NCI-H345 (cell line): ENCODE data around the gene MCUB.

ENCODE experiments used
- DNase-seq: peaks from one replicate; lab custom pipeline; 2025; lab: John Stamatoyannopoulos, UW

MCUB gene

DNA sequence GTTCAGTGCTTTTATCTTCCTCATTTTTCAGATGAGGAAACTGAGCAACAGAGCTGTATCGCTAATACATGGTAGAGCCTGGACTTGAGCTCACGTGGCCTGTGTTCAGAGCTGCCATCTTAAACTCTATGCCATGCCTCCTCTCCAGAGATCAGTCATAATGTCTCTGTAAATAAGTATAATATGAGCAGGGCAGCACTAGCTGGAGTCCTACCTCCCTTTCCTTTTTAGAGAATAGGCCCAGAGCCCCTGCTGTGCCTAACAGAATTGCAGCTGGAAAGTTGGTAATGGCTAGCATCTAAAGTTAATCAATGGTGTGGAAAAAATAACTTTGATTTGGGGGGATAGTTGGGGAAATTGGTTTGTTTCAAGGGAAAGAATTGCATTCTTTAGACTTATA is 122.8 kb downstream of the MCUB start:
- no peak for DNase-seq

DNA sequence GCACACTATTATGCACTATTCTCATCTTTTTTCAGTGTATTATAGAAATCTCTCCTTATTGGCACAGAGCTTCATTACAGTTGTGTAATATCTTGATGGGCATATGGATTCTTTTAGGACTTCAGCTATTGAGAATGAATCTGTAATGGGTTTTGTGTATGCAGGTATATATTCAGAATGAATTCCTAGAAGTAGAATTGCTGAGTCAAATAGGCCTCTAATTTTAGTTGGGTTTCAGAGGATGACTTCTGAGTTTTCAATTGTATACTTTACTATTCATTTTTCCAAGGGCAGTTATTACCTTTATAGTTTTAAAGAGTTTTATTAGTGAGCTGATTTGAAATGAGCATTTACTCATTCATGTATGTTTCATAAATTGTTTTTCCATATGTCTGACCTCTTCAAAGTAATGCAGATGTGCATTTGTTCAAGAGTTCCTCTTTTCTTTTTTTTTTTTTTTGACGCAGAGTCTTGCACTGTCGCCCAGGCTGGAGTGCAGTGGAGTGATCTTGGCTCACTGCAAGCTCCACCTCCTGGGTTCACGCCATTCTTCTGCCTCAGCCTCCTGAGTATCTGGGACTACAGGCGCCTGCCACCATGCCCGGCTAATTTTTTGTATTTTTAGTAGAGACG is 123.7 kb downstream of the MCUB start:
- no peak for DNase-seq

DNA sequence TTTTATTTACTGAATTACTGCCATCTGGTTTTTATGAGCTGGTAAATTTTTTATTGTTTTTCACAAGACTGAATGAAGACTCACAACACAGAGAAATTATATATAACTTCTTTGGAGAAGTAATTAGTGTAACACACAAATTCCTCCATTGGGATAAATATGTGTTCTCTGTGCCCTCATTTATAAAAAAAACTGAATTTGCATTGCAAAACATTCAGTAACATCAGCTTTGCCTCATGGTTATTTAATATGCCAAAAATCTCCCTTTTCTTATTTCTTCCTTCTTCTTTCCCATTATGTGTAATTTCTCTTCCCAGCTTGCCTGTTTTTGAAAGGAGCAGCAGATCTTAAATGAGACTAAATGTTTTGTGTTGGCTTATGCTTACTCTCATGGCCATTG is 124.7 kb downstream of the MCUB start:
- no peak for DNase-seq

DNA sequence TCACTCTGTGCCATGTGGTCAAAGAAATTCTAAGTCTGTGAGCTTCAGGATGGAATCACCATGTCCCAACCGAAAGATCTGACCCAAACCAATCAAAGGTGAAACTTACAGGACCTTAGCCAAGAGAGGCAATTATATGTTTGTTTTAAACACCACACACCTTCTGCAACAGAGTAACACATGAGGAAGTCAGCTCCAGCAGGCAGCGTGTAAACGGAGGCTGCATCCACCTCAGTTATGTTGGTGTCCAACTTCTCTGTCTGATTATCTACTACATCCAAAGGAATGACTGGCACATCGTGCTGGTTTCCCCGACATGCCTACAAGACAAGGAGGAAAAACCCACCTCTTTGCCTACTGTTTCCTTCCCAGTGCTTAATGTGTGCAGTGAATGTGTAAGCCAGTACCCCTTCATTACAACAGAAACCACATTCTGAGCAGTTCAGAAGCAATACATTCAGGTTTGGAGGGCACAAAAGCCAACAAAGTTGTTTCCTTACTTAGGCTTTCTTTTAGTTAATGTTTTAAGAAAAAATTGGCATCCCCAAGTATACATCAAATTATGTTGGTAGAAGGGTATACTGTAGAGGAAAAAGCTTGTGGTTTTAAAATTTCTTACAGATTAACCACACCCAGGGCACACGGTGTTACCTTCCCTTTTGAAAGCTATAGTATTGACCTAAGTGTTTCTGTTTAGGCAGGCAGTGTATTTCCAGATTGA is 130.8 kb downstream of the MCUB start:
- no peak for DNase-seq

DNA sequence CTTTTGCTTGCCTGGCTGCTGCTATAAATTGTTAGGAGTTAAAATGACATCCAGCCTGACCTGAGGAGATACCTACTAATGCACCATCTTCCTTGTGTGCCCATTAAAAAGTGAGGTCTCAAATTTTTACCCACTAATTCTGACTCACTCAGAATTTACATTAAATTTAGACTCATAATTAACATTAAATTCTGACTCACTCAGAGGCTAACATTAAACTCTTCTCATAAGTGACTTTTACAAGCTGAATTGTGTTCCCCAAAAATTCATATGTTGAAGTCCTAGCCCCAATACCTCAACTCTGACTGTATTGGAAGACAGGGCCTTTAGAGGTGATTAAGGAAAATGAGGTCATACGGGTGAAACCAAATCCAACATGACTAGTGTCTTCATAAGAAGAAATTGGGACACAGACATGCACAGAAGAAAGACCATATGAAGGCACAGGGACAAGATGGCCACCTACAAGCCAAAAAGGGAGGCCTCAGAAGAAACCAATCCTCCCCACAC is 131.4 kb downstream of the MCUB start:
- DNase-seq = no peak

DNA sequence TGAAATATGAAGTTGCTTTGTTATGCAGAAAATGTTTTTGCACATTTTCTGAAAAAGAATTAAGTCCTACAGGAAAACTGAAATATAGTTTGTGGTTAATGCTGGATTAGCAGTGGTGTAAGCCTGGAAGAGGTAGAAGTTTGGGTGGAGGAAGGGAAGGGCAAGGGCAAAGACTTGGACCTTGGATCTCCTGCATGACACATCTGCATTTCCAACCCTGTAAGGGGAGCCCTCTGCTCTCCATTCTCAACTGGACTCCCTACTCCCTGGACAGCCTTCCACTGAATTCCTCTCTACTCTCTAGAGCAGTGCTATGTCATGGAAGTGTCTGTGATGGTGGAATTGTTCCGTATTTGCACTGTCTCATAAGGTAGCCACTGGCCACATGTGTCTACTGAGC is 138.6 kb downstream of the MCUB start:
- no peak for DNase-seq

DNA sequence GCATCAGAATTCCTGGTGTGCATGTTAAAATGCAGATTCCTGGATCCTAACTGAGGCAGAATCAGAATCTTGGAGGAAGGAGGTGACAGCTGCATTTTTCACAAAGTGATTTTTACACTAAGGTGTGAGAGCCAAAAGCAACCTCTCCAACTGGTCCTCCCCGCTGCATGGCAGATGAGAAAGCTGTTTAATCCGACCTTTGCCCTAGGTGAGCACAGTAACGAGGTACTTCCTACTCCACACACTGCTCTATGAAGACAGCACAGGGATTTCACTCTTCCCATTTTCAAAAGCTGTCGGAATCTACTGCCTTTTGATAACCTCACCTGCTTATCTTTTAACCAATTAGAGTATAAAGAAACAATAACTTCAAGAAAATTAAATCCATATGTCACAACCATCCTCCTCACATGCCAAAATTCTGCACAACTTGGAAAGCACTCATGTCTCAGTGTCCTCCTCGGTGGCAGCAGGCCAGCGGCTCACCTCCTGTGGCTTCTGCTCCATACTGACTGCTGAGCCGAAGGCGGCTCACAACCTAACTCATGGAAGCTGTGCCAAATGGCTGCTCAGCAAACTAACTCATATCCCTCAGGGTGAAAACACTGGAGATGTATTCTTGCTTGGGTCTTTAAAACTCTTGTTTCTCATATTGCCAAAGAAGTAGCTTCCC is 139.6 kb downstream of the MCUB start:
- no peak for DNase-seq

DNA sequence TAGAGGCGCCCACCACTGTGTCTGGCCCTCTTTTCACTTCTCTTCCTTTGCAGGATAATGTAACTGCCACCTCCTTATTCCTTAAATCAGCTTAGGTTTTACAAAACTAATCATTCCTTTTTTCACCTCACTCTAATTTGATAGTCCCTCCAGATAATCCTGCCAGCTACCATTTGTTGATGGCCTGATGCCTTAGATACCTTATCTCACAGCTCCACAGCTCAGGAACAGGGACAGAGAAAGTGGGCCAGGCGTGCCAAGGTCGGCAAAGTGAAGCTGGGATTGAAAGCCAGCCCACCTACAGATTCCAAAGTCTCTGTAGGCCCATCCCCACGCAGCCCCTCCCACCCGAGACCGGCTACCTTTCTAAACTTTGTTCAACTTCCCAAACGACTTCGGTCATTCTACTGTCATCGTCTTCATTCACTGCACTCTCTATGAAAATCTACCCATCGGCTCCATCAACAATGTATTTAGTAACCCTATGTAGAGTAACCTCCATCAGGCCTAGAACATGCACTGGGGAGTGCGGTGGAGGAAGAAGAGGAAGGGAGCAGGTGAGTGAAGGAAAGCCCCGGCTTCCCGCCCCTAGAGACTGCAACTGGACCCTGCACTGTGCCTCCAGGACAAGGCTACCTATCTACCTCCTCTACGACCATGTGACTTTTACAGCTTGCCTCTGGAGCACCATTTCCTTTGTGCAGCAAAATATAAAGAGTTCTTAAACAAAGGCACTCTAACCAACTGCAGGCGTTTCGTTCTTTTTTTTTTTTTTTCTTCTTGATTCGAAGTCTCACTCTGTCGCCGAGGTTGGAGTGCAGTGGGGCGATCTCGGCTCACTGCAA is 141.7 kb downstream of the MCUB start:
- DNase-seq = no peak

DNA sequence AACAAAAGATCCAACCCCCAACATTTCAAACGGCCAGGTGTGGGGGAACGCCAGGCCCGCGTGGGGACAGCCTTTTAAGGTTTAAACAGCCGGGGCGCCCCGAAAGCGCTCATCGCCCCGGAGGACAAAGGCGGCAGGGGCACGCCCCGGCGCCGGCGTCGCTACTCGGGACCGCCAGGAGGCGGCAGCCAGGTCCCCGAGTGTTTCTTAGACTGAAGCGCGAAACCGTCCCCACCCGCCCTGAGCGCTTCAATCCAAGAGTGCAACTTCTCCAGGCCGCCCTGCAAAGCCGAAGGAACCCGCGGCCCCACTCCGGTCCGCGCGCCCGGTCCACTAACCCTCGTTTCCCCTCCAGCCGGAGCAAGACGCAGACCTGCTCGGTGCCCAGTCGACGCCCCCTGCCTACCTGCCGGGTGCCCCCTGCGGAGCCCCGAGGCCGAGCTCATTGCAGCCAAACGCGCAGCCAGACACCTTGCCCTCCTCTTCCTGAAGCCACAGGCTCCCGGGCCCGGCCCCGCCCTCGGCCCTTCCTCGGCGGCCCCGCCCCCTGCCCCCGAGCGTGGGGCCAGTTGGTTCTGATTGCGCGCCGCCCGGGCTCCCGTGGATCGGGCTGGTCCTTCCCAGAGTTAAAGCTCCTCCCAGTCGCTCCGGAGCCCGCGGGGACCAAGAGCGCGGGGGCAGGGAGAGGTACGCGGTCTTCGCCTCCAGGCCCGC is 143.1 kb downstream of the MCUB start, which contains the start of gene CASP6:
TSS of gene CASP6 (minus strand) at position 496 of the 714 bp plus-strand sequence. CDS start at position 446, 50 bp downstream.
- peak; percentile 69 for DNase-seq

DNA sequence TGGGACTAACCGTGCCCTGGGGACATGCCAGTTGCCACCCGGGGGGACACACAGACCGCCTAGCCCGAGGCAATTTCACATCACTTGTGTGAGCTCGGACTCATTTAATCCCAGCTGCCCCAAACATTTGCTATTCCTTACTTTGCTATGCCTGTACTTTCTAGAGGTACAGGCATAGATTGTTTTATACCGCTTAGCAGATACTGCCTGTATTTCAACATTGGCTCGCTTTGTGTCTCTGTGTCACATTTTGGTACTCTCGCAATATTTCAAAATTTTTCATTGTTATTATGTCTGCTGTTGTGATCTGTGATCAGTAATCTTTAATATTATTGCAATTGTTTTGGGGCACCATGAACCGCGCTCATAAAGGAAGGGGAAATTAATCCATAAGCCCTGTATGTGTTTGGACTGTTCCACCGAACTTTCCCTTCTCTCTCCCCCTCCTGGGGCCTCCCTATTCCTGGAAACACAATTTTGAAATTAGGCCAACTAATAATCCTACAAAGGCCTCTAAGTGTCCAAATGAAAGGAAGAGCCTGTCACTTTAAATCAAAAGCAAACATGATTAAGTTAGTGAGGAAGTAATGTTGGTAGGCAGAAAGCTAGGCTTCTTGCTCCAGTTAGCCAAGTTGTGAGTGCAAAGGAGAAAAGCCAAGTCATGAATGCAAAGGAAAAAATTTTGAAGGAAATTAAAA is 143.8 kb downstream of the MCUB start:
- DNase-seq = no peak

DNA sequence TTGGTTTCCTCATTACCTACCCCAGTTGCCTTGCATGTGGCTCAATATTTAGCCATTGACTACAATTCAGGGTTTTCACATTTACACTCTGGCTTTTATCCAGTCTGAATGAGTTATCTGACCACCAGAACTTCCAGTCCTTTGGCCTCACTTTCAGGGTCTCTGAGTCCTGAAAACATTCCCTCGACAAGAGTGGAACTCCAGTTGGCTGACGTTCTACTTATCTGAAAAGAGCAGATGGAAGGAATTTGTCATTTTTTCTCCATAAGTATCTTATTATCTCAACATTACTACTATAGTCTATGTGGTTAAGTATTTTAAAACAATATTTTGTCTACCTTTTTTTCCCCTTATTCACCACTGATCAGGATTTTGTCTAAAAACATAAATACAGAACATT is 148.4 kb downstream of the MCUB start:
- no peak for DNase-seq

DNA sequence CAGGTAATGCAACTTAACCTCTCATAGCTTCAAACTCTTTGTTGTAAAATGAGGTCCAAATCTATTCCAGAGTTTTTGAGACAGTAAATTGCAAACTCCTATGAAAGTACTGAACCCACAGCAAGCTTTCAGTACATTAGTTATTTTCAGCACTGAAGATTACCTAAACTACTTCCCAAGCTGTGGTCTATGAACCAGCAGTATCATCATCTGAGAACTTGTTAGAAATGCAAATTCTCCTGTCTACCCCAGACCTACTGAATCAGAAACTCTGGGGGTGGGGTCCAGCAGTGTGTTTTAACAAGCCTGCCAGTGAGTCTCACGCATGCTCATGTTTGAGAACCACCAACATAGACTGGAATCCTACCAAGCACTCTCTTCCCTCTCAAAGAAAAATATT is 148.9 kb downstream of the MCUB start:
- no peak for DNase-seq

DNA sequence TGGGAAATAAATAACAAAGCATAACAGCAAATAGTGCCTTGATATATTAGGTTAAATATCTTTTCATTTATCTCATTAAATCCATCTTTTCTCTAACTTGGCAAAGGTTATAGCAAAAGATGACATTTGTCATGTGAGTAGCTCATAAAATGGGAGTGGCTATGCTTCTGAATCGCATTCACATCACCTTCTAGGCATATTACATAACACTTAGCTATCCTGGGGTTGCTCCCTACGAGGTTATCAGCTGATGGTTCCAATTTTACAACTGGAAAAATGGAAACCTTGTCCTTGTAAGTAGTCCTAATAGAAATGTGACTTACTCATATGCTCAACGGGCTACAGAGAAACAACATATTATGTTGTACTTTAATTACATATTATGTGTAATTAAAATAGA is 153.5 kb downstream of the MCUB start:
- DNase-seq = no peak

DNA sequence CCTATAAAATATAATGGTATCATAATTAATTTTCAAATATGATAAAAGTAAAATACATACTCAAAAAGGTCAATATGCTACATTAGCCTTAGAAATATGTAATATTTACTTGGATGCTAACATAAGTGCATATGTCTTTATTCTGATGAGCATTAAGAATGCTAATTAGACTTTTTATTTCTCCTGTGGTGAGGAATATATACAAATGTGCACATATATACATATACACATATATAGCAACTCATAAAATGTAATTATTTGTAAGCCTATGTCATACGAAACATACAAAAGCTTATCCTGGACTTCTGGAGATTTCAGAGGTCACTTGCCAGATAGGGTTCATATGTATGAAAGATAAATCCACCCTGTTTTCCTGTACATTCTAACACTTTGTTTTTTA is 158.7 kb downstream of the MCUB start:
- no peak for DNase-seq

DNA sequence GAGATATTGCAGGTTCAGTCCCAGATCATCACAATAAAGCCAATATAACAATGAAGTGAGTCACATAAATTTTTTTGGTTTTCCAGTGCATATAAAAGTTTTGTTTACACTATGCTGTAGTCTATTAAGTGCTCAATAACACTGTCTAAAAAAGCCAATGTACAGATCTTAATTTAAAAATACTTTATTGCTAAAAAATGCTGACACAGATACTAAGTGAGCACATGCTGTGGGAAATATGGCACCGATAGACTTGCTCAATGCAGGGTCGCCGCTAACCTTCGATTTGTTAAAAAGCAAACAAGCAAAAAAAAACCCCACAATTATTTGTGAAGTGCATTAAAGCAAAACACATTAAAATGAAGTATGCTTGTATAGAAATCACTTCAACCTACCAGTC is 159.6 kb downstream of the MCUB start:
- DNase-seq = no peak

DNA sequence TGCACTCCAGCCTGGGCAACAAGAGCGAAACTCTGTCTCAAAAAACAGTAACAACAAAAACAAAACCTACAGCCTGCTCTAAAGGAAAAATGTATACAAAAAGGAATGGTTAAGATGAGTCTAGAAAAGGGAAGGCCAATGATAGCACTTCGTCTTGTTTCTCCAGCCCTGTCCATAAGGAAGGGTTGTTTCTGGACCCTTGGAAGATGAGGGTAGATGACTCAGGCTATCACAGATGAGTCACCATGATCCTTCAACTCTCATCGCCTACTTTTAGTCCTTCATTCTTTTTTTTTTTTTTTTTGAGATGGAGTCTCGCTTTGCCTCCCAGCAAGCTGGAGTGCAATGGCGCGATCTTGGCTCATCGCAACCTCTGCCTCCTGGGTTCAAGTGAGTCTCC is 161.0 kb downstream of the MCUB start:
- DNase-seq = no peak

DNA sequence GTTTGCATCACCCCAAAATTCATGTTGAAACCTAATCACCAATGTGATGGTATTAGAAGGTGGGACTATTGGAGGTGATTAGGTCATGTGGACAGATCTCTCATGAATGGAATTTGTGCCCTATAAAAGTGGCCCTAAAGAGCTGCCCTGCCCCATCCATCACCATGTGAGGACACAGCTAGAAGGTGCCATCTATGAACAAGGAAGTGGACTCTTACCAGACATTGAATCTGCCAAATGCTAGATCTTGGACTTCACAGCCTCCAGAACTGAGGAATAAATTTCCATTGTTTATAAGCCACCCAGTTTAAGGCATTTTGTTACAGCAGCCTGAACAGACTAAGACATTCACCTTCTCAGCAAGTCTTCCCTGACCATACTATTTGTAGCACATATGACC is 162.3 kb downstream of the MCUB start:
- no peak for DNase-seq

DNA sequence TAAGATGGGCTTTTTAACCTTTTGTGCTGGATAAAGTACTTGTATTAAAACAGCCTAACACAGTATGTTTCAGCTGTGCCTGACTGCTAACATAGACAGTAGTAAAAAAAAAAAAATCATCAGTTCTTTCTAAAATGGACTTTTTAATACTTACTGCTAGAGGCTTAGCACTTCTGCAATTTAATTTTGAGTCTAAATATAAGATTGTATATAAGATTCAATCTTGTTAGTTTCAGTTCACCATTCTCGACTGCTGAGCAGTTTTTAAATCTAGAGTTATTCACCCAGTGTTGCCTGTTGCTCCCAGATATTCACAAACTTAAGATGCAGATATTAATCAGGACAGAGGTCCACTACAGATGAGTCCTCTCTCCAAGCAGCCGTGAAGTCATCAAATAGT is 163.1 kb downstream of the MCUB start:
- DNase-seq = no peak

DNA sequence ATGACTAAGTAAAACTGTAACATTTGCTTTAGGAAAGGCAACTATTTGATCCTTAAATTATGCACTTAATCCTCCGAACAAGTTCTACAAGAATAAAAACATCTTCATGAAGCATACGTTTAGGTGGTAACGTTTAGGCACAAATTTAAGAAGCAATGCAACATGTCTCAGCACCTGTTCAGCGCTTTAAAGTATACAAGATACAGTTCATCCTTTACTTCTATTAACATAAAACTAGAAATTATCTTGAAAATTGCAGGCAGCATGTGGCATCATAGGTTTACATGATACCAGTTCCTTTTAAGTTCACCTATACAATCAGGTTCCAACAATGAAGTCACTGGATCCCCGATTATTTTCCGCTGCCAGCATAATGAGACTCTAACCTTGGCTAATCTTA is 168.3 kb downstream of the MCUB start:
- no peak for DNase-seq

DNA sequence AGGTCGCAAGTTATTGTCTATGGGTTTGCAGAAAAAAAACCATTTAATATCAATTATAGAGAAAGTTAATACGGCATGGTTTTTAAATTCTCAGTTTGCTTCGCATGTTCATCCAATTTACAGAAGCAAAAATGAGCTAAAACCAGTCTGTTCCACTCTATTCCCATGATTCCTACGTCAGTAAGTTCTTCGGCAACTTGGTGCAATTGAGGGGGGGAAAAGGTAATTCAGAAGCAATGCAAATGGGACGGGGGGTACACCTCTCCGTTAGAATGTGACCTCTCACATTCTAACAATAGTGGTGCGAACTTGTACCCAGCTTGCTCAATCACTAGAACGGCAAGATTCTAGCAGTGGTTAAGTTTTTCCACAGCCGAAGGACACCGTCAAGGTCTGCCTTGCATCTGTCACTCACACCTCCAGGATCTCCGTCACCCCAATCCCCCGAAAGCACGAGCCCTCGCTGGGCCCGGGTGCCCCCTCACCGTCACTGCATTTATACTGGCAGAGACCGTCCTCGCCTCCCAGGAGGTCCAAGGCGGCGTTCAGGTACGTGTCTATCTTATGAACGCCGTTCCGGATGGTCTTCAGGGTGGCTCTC is 169.2 kb downstream of the MCUB start:
- no peak for DNase-seq
